DMS 273 (cell line): ENCODE data around the gene XPC.

Experiments used
- DNase-seq: peaks from one replicate; lab custom pipeline; 2025; ENCODE audit not compliant: unreplicated experiment; lab: John Stamatoyannopoulos, UW

XPC gene

GRCh38 chr3:14208977-14209394 is 30.6 kb upstream of the XPC start:
- no peak for DNase-seq

GRCh38 chr3:14208168-14208567 is 29.8 kb upstream of the XPC start:
- DNase-seq: no peak

- no peak for DNase-seq
Measured at GRCh38 chr3:14206548-14207177, 28.3 kb upstream of the XPC start.

- DNase-seq: no peak
Measured at GRCh38 chr3:14204515-14205284, 26.3 kb upstream of the XPC start.

- DNase-seq: peak; percentile 71
Measured at GRCh38 chr3:14203521-14204079, 25.2 kb upstream of the XPC start.

GRCh38 chr3:14202874-14203520 is 24.6 kb upstream of the XPC start:
- DNase-seq: no peak

- DNase-seq: no peak
Measured at GRCh38 chr3:14201940-14202684, 23.7 kb upstream of the XPC start.

- DNase-seq: no peak
Measured at GRCh38 chr3:14200841-14201240, 22.4 kb upstream of the XPC start.

- DNase-seq: no peak
Measured at GRCh38 chr3:14200276-14200675, 21.9 kb upstream of the XPC start.

GRCh38 chr3:14199641-14200040 is 21.2 kb upstream of the XPC start:
- no peak for DNase-seq

- no peak for DNase-seq
Measured at GRCh38 chr3:14194865-14195264, 16.5 kb upstream of the XPC start.

GRCh38 chr3:14188041-14188754 is 9.8 kb upstream of the XPC start:
- peak; percentile 7 for DNase-seq

- no peak for DNase-seq
Measured at GRCh38 chr3:14186854-14187458, 8.6 kb upstream of the XPC start.

GRCh38 chr3:14183015-14183577 is 4.7 kb upstream of the XPC start:
- DNase-seq: no peak

- no peak for DNase-seq
Measured at GRCh38 chr3:14181253-14181652, 2.9 kb upstream of the XPC start.

- no peak for DNase-seq
Measured at GRCh38 chr3:14179795-14180194, 1.4 kb upstream of the XPC start.

GRCh38 chr3:14179114-14179465 is 689 bp upstream of the XPC start:
- DNase-seq: no peak

GRCh38 chr3:14177580-14178246 is 688 bp downstream of the XPC start:
- no peak for DNase-seq

- DNase-seq: no peak
Measured at GRCh38 chr3:14175383-14176037, 2.9 kb downstream of the XPC start.
